ENCODE data around the gene CCDC73.
"Not testable (repeated sequence)": the region's sequence is repeated elsewhere in the genome, so short reads cannot be mapped to it uniquely, and the experiment has no call there.

The CCDC73 gene

DNA sequence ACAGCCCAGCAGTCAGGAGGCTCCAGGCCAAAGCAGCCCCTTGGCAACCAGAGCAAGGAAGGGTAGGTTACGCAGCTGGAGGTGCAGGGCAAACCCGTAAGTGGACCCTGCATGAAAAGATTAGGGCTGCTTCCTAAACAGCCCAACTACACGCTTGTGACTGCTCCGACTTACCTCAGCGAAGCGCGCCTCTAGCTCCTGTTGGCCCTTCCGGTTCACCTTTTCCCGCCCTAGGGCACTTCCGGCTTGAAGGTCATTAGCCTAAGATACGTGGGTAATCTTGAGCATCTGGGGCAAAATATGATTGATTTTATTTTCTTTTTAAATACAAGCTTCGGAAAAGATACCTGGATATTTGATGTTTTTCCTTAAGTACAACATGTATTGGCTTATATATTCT is at the start of gene CCDC73:
Gene CCDC73 (minus strand): TSS at position 224 of the 400 bp plus-strand sequence. CDS start 34,419 bp downstream, outside the sequence.
- no peak for DNase-seq

DNA sequence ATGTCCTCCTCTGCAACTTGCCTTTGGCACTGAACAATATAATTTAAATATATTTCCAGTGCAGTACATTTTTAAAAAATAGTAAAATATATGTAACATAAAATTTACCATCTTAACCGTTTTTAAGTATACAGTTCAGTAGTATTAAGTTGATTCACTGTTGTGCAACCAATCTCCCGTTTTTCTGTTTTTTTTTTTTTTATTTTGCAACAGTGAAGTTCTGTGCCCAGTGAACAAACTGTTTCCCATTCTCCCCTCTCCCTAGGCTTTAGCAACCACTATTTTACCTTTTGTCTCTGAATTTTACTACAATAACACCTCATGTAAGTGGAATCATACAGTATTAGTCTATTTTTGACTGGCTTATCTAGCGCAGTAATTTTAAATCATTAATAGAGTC is 49.1 kb upstream of the CCDC73 start:
- DNase-seq, result no peak

DNA sequence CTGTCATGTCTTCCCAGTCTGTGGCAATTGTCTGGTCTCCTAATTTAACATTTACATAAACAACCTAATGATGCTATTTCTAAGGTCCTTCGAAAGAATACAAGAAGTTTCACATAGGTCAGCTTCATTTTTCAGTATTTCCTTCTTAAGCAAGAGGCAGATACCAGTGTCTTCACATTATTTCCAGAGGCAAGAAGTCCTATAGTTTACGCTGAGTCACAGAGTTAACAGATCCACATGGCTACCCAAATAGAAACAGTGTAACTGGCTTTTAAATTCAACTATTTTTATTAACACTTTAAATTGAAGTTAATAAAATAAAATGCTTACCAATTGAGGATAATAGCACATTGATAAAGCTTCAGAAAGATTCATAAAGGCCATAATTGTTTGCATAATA is 46.1 kb upstream of the CCDC73 start:
- DNase-seq, result no peak

DNA sequence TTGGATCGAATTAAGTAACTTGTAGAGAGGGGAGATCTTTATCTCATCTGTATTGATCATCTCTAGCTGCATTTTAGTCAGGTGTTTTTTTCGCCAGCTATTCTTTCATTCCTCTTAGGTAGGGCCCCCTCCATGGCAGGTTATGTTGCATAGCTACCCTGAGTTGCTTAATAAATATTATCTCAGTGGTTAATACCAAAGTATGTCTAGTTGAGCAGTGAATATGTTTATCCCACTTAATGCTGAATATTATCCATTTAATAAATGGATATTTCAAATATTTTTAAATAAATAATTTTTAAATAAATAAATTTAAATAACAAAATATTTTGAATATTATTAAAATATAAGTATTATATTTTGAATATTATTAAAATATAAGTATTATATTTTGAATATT is 44.8 kb upstream of the CCDC73 start:
- DNase-seq, result no peak

DNA sequence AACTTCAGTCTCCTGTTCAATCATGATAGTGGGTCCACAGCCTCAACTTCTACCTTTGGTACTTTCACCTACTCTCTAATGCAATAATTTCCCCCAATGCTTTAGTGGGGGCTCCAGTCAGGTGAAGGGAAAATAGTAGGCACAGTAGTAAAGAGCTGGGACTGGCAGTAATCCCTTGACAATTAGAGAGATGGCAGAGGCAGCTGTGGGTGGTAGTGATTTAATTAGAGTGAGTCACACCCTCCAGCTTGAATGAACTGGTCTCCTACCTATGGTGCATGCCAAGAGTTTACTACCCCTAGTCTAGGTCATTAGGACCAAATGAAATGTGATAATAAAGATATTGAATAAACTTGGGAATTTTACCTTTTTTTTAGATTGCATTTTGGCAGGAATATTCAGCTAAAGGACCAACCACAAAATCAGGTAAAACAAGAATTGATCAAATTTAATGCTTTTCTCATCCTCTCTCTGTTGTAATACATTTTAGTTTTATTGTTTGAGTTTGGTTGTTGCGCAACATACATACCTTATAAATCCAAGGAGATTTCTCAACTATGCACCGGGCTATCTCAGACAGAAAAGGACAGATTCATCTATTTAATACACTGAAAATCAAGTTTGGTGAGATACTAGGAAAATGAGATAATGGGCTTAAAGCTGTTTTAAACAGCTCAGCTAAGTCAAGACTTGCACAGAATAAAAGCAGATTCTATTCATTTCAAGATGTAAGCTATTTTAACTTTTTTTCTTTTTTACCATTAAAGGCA is 44.2 kb upstream of the CCDC73 start:
- no peak for DNase-seq

DNA sequence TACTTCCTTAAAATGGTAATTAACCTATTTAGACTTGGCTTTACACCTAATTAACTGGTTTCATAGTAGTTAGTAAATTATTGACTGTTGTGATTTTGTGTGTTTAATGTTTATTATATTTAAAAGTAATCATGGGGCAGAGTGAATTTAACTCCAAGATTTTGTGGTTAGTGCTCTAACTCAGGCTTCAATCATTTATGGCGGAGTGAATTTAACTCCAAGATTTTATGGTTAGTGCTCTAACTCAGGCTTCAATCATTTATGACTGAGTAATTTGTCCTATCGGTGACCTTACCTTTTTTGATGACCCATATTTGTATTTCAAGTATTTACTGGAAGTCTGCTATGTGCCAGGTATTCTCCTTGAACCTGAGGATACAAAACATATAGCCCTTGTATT is 42.5 kb upstream of the CCDC73 start:
- no peak for DNase-seq

DNA sequence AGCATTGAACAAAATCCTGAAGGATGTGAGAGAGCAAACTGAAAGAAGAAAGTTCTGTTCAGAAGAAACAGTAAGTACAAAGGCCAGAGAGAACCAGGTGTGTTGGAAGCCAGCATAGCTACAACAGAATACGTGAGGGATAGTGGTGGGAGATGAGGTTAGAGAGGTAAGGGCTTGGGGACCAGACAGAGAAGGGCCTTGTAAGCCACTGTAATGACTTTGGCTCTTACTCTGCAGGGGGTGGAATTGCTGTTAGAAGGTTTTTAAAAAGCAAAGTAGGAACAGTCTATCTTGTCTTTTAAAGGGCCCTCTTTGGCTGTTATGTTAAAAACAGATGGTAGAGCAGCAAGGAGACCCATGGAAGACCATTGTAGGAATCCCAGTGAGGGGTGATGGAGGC is 39.5 kb upstream of the CCDC73 start:
- no peak for DNase-seq

DNA sequence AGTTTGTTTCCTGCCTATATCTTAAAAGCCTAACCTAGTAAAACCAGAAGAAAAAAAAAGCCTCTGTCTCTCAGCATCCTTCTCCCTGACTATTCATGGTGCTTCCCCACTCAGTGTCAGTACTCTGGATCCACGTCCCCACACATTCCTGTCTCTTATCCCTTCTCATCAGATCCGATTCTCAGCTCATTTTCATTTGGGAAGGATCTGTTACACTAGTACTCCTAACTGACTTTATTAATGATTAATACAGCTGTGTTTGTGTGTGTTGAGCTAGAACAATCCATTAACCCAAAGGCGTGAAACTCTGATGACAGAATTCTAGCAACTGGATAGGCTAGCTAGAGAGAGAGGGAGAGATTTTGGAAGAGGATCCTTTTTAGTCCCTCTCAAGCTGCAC is 36.8 kb upstream of the CCDC73 start:
- DNase-seq, result no peak

DNA sequence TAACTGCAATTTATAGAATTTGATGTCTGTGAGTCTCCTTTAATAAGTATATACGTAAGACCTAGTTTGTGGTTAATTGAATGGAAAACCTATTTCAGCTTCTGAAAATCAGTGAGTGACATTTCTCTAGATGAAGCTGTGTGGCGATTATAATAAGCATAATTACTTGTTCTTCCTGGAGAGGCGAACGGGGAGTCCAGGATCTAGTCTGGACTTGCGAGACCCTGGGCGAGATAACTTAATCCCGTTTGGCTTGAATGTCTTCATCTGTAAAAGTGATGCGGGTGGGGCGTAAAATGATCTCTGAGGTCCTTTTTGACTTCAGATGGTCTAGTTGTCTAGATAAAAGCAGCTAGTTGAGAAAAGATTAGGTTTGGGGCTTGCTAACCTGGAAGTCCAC is 36.3 kb upstream of the CCDC73 start:
- DNase-seq, result no peak

DNA sequence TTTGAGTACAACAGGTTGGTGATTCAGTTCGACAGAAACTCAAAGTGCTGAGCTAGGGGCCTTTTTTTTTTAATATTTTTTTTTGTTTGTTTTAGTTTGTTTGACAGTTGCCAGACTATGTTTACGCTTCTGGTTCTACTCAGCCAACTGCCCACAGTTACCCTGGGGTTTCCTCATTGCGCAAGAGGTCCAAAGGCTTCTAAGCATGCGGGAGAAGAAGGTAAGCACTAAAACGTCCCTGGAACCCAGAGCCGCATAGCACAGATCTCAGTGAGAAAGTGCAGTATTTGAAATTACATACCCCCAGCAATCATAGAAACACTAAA is 35.9 kb upstream of the CCDC73 start:
- DNase-seq, result no peak

DNA sequence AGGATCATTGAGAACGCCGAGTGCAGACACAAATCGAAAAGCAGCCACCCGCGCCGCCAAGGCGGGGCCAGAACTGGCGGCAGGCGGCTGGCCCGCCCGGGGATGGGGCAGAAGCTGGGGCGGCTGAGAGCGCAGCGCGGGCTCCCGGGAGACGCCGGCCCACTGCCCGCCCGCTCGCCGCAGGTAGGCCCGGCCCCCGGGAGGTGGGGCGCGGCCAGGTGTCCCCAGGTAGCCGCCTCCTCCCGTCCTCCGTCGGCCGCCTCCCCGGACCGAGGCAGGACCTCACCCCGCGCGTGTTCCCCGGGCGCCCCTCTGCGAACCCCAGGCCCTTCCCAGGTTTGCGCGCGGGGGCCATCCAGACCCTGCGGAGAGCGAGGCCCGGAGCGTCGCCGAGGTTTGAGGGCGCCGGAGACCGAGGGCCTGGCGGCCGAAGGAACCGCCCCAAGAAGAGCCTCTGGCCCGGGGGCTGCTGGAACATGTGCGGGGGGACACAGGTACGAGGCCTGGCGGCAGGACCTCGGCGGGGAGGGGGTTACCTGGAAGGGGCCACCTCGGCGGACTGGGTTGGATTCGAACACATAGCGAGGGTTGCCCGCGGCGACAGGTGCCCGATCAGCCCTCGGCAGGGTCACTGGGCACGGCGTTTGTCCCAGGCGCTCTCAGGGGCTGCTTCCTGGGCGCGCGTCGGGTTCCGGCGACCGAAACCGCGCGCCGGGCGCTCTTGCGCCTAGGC is 35.4 kb upstream of the CCDC73 start, which contains the start of gene PRRG4:
Gene PRRG4 (plus strand): TSS at position 248 of the 733 bp plus-strand sequence. CDS start 603 bp downstream, outside the sequence.
- peak; percentile 40 for DNase-seq

DNA sequence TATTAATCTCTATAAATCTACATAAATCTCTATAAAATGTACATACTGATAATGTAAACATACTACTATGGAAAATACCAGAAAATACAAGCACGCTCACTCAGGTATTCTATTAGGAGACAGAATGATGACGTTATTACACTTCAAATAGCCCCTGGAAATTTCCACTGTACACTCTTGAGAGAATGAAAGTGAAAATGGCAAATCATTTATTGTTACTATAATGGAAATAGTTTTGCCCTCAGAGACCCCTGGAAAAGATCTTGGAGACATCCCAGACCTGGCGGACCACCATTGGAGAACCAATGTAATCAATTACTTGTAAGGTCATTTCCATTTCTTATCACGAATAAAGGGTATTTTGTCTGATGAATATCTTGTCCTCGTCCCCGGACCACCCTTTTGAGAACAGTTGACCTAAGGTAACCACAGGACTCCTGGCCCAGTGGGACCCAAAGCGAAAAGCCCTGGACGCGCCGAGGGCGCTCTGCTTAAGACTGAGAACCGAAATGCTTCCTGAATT is 34.8 kb upstream of the CCDC73 start:
- no peak for DNase-seq

DNA sequence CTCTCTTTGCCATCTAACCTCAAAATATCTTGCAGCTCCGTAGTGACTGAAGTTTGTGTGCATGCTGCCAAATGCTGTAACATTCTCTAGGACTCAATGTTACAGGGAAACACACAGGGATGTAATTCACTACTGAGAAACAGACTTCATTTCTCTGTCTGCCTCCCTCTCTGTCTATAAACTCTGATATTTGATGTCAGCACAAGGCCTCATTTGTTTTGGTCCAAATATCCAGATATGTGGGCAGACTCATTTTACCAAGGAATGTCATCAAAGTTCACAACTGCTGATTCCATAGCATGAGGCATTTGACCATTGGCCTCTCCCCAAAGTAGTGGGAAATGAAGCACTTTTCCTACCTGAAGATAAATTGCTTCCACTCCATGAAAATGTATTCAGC is 32.8 kb upstream of the CCDC73 start:
- no peak for DNase-seq

DNA sequence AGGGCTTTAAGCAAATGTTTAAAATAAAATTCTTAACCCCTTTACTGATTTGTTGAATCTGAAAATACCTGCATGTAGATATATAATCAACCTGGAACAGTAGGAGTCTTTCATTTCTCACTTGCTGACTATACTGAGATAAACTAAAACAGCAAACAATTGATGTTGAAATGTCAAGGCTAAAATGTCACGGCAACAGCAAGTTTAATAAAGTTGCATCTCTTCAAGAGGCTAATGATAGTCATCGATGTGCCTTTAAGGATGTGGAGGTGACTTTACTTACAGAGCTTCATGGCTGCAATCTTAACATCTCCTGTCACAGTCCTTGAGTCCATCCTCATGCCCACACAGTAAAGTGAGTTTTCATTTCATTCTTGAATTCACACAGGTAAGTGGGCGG is 31.7 kb upstream of the CCDC73 start:
- DNase-seq, result no peak

DNA sequence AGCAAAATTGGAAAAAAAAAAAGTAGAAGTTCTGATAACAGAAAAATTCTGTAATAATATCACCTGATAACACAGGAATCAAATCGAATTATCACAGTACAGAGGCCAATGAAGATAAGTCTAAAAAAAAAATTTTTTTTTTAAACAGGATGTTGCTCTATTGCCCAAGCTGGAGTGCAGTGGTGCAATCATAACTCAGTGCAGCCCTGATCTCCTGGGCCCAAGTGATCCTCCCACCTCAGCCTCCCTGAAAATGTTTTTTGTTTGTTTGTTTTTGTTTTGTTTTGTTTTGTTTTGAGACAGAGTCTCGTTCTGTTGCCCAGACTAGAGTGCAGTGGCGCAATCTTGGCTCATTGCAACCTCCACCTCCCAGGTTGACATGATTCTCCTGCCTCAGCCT is 29.2 kb upstream of the CCDC73 start:
- DNase-seq, result not testable (repeated sequence)

DNA sequence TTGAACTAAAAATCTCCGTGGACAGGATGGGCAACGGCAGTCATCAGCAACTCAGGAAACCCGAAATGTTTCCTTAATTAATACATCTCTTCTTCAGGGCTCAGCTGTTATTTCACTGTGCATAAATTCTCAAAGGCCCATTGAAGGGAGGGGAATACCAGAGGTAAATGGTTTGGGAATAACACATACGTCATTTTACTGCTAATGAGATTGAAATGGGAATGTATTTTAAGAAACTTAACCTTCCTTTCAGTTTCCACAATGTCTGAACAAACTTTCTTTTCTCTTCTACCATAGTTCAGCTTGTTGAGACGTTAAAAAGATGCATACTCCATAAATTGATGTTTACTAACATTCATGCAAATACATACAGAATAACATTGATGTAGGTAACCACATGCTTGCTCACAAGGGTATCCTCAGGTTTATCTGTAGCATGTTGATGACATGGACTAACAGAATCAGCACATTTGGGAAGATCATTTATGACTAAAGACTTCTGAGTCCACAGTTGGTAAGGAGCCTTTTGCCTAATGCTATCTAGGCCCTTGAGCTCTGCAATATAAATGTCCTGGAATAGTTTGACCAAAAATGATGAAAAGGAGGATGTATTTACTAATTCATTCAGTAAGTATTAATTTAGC is 27.6 kb upstream of the CCDC73 start:
- no peak for DNase-seq

DNA sequence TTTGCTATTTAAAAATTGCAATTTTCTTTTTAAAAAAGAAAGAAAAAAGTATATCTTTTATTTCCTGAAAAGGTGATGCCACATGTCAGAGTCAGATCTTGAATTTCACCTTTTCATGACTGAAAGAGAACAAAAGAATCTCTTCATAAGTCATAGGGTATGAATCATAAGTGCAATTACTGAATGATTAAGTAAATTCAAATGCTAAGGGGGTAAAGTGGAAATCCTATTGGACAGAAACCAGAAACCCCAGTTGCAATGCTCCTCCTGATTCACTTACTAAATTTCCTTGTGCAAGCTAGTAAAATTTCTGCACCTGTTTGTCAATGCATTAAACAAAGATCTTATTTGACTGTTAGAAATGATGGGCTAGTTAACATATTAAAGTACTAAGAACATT is 27.1 kb upstream of the CCDC73 start:
- no peak for DNase-seq

DNA sequence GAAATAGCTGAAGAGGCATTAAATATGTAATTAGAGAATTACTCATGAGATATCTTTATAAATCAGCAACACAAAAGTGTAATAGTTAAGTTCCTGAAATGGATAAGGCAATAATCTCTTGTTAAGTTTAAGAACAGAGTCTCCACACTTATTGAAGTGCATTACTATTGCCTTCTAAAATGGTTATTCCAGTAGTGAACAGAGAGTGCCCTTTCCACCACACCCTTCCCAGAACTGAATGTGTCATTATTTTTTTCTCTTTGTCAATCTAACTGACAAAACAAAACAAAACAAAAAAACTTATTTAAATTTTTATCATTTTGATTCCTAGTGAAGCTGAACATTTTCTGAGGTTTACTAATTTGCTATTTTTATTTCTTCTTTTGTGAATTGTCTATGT is 26.0 kb upstream of the CCDC73 start:
- no peak for DNase-seq

DNA sequence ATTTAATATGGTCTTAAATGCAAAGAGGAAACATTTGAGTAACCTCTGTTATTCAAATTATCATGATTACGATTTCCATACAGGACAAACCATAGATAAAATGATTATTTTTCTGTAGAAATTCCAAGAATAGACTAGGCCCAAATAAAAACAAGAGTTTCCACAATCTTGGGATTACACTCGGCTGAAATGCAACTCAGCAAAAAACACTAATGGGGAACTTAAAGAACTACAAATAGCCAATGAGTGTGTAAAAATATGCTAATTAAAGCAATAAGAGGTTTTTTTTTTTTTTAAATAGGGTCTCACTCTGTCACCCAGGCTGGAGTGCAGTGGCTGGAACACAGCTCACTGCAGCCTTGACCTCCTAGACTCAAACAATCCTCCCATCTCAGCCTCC is 24.7 kb upstream of the CCDC73 start:
- DNase-seq, result no peak

DNA sequence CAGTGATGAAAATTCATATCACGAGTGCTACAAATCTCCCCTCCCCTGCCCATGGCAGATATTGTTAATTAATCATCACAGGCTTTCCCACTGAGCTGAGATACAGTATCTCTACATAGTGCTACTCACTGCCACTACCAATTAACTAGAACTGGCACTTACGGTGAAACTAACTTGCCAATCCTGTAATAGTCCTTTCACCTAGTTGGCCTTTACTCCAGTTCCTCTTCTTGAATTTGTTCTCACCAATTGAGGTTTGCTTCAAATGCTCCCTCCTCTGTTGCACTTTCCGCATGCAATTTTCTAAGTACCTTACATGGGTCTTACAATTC is 23.4 kb upstream of the CCDC73 start:
- DNase-seq, result no peak

DNA sequence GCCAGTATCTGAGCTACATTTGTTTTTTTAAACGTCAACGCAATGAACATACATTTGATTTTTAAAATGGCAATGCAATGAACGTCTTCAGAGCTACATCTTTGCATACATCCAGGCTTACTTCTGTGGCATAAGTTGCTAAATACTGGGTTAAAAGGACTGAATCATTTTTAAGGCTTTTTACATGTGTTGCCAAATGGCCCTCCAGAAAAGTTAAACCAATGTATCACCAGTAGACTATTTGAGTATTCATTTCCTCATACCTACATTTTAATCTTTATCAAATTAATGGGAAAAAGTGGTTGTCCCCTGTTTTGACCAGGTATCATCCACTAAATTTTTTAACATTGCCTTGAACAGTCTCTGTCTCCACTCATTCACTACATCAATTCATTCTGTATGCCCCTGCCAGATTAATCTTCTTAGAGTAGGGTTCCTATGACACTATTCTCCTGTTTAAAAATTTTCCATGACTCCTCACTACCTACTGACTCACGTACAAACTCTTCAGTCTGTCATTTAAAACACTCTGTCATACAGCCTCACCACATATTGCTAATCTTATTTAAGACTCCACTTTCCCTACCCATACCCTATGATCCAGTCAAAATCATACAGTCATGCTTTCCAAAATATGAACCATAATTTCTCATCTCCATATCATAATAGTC is 22.9 kb upstream of the CCDC73 start:
- no peak for DNase-seq

DNA sequence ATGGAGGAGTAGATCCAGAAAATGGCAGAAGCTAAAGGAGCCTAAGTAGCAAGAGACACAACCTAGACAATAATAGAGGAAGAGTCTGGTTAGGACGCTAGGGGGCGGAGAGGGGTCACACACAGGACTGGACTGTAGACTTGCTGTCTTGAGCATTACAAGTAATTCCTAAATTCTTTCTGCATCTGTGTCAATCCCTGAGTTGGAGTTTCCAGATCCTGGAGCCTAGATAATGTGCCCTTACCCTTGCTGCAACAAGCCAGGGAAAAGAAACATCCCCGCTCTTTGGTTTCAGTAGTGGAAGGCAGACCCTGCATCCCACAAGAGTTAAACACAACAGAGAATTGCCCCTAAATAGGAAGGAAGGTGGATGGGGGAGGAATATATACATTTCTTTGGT is 14.9 kb upstream of the CCDC73 start:
- DNase-seq, result peak; percentile 76

DNA sequence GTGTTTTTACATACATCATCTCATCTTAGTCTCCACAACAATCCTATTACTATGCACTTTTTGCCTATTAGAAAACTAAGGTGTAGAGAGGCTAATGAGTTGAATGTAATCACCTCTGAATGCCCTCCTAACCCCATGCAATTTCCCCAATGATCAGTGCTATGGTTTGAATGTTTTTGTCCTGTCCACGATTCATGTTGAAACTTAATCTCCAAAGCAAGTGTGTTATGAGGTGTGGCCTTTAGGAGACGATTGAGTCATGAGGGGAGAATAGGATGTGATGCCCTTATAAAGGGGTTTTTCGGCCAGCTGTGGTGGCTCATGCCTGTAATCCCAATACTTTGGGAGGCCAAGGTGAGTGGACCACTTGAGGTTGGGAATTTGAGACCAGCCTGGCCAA is 2.0 kb upstream of the CCDC73 start:
- no peak for DNase-seq

Data from femur (tissue), 1 donor.